GM12801 (cell line): ENCODE results near the gene TBC1D17.

Experiments used
- TF ChIP-seq, protein P1 (sequence below): IDR thresholded peaks from one replicate; pipeline ENCODE4 v1.5.1; 2011; ENCODE audit warnings: control low read depth; ENCODE audit not compliant: insufficient read length; ENCODE audit errors: extremely low read depth

TBC1D17 gene

DNA sequence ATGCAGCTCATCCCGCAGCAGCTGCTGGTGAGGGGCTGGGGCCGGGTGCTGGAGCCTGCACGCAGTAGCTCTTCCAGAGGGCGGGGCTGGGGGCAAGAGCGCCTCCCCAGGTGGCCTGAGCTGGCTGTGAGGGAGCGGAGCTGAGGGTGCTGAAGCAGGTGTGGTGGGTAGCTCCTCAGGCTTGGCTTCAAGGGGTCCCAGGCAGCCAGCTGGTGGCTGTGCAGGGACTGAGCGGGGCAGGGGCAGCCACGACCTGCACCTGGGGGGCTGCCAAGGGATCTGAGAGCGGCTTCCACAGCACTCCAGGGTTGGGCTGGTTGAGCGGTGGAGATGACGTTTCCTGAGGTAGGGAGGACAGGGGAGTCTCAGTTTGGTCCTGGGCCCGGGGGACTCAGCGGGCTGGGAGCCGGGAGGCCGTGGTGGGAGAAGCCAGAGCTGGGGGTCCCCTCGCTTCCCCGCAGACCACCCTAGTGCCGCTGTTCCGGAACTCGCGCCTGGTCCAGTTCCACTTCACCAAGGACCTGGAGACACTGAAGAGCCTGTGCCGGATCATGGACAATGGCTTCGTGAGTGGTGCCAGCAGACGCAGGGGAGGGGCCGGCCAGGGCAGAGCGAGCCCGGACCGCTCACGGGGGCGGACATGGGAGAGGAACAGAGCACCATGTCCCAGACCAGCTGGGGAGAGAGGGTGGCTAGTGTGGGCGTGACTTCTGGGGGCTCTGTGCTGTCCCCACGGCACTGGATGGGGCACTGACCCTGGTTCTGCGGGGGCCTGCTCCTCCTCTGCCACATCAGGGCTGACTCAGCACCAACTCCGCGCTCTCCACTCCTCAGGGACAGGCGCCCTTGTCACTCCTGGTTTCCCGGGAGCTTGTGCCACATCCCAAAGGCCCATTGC lies 19.2 kb upstream of the TBC1D17 start:
- TF ChIP-seq, protein P1, sequence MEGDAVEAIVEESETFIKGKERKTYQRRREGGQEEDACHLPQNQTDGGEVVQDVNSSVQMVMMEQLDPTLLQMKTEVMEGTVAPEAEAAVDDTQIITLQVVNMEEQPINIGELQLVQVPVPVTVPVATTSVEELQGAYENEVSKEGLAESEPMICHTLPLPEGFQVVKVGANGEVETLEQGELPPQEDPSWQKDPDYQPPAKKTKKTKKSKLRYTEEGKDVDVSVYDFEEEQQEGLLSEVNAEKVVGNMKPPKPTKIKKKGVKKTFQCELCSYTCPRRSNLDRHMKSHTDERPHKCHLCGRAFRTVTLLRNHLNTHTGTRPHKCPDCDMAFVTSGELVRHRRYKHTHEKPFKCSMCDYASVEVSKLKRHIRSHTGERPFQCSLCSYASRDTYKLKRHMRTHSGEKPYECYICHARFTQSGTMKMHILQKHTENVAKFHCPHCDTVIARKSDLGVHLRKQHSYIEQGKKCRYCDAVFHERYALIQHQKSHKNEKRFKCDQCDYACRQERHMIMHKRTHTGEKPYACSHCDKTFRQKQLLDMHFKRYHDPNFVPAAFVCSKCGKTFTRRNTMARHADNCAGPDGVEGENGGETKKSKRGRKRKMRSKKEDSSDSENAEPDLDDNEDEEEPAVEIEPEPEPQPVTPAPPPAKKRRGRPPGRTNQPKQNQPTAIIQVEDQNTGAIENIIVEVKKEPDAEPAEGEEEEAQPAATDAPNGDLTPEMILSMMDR, result no peak

DNA sequence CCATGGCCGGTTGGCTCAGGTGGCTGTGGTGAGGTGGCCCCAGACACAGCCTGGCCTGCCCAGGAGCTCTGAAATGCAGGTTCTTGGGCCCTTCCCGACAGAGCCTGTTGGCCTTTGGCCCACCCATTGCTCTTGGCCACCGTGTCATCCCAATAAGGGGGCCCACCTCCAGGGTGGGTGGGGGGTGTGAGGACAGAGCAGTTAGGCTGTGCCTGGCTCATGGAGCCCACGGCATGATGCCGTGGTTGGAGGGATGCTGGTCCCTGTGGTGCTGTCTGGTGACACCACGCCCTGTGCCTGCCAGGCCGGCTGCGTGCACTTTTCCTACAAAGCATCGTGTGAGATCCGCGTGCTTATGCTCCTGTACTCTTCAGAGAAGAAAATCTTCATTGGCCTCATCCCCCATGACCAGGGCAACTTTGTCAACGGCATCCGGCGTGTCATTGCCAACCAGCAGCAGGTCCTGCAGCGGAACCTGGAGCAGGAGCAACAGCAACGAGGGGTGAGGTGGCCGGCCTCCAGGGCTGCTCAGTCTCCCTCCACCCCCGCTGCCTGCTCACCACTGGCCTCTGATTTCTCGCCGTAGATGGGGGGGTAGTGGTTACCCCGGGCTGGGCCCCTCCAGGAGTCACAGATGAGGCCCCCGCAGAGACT lies 17.7 kb upstream of the TBC1D17 start:
- TF ChIP-seq, protein P1, result no peak

DNA sequence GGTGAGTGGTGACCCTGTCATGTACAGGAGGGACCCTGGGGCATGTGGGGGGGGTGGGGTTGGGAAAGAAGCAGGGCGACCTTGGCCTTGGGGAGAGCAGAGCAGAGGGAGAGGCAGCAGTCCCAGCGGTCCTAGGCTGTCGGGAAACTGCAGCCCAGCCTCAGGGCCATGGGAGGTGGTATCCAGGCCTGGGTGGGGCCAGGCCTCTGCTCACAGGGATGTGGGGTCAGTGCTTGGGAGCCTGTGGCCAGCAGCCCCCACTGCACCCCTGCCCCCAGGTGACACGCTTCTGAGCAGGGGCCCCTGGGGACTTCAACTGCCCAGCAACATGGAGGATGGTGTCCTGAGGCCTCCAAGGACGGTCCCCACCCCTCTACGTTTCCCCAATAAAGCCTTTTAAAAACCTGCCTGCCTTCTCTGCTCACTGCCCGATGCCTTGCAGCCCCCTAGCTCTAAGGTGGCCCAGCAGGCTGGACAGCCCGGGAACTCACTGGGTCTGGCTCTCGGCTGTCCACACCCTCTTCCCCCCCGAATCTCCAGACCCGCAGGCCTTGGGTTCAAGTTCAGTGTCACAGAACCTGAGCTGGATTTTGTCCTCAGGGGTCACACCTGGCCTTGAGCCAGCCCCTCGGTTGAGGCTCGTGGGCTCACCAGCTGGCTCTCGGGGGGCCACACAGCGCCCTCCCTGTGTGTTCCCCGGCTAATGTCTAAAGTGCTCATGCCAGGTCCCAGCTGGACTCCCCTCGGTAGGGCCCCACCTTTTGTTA lies 17.0 kb upstream of the TBC1D17 start:
- TF ChIP-seq, protein P1, result no peak

DNA sequence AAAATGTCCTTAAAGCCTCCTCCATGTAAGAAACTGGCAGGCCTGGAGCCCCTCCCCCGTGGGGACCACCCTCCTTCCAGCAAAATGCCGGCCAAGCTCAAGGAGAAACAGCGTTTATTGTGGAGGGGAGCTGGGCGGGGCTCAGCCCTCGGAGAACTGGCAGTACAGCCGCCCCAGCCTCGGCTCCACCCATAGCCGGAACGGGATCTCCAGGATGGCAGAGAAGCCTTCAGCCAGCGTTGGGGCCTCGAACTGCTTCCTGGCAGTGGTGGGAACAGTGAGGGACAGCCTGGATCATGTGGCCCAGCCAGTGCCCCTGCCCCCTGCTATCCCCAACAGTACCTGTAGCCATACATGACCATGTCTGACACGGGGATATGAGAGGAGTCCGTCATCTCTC lies 16.4 kb upstream of the TBC1D17 start:
- TF ChIP-seq, protein P1, result no peak

DNA sequence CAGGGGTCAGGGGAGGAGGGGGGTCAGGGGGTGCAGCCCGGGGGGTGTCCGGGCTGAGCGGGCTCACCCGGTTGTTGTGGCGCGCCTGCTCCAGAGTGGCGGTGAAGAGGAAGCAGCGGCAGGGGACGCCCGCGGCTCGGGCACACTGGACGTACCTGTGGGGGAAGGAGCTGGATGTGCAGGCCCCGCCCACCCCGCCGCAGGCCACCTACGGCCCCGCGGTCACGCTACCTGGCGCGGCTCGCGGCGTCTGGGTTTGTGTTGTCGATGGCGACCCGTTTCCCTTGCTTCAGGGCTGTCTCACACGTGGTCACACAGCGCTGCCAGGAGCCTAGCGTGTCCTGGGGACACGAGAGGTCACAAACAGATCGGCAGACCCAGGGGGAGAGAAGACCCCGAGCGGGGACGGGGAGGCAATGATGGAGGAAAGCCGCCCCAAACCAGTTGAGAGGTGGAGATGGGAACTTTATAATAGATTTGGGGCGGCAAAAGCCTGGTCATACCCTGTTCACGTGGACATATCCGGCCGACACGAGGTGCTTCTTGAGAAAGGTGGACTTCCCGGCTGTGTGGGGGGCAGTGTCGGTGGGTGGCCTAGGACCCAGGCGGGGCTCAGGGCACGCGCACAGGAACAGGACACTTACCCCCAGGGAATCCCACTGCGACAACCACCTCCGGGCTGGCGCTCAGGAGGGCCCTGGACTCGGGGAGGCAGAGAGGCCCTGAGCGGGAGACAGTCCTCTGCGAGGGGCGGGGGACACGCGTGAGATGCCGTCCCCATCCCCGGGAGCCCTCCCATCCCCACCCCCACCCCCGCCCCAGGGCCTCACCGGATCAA lies 15.7 kb upstream of the TBC1D17 start:
- TF ChIP-seq, protein P1, result no peak

DNA sequence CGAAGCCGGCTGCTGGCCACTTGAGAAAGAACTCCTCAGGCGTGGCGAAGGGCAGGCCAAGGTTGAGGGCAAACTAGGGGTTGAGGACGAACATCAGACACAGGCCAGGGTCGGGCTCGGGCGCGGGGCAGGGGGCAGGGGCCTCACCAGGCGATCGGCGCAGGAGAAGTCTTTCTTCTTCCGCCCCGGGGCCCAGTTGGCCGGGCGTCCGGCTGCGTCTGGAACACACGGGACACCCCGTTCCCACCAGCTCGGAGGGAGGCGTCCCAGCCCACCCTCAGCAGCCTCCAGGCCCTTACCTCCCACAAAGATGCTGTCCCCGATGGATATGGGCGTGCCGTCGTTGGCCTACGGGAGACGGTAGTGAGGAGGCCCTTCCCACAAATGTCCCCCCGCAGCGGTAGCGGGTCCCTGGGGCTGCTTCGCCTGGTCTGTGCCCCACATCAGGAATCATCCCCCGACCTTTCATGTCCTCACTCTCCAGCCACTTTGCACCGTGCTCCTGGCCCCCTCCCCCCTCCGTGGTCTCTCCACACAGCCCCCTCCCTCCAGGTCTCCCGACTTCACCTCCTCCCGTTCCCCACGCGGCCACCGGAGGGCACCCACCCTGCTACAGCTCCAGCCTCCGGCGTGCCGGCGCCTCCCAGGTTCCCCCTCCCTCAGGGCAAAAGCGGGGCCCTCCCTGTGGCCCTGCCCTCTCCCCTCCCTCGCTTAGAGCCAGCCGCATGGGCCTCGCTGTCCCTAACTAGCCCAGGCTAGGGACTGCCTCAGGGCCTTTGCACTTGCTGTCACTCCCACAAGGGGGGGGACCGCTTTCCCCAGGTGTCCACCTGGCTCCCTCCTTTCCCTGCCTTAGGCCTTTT lies 14.9 kb upstream of the TBC1D17 start:
- TF ChIP-seq, protein P1, result no peak
